Measurements from ENCODE around the gene GINS1. TPM values are rescaled to one million over a fixed set of nuclear protein-coding genes. Genes with fewer than 3 reads are reported as not detected.

Gene GINS1
- total RNA-seq, 2 experiments from 2014 or later, result 22.8 to 29.9 TPM

DNA sequence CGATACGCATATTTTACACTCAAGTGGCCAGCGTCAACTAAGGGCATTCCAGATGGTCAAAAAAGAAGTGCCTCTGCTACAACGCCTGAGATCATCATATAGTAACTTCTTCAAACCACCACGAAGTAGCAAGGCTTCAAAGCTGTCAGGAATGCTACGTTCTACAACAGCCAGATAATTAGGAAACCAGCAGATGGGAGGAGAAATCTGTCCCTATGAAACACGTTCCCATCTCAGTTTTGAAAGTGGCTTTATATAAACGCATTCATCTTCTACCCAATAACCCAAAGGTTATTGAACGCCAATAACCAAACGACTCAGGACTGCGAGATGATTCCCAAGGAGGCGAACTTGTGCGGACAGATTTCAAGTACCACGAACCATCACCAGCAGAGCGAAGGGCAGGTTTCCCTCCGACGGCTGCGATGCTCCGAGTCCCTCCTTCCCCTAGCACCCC lies 18.0 kb upstream of the GINS1 start:
- peaks cover 17% of the 10 kb centered on the region for H3K4me1 ChIP-seq (ENCODE audit: insufficient read depth, low read length, poor library complexity, severe bottlenecking)
- POLR2A ChIA-PET, result interaction anchor here (0.7 kb wide), 1 partner anchor 1188 kb away, joined by 3 read pairs; no protein-coding TSS in a partner anchor
- no peaks in the 10 kb centered on the region for H3K9me2 ChIP-seq (ENCODE audit: insufficient read depth, low read length)
- no peak for DNase-seq (ENCODE audit: low spot score)
- H2AFZ ChIP-seq (ENCODE audit: low read length), result no peak overlapping the region; the same call in 1 of the 2 replicates
- TF ChIP-seq, protein P1, sequence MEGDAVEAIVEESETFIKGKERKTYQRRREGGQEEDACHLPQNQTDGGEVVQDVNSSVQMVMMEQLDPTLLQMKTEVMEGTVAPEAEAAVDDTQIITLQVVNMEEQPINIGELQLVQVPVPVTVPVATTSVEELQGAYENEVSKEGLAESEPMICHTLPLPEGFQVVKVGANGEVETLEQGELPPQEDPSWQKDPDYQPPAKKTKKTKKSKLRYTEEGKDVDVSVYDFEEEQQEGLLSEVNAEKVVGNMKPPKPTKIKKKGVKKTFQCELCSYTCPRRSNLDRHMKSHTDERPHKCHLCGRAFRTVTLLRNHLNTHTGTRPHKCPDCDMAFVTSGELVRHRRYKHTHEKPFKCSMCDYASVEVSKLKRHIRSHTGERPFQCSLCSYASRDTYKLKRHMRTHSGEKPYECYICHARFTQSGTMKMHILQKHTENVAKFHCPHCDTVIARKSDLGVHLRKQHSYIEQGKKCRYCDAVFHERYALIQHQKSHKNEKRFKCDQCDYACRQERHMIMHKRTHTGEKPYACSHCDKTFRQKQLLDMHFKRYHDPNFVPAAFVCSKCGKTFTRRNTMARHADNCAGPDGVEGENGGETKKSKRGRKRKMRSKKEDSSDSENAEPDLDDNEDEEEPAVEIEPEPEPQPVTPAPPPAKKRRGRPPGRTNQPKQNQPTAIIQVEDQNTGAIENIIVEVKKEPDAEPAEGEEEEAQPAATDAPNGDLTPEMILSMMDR (conservative IDR thresholded peaks at IDR 0.05; ENCODE audit: low read length), result no peak
- no peak for TF ChIP-seq EZH2phosphoT487 (IDR thresholded peaks at IDR 0.05; ENCODE audit: borderline replicate concordance, low read depth, low read length)
- CTCF ChIA-PET (ENCODE audit: unreplicated experiment), result no interaction called here
- H3K4me2 ChIP-seq (ENCODE audit: low read length), result peak overlapping the region; percentile 99
- no peaks in the 10 kb centered on the region for H3K9me3 ChIP-seq (ENCODE audit: low read length)
- intact Hi-C loops (cut with micrococcal nuclease; ENCODE audit: unreplicated experiment), result no loop called here
- no peak overlapping the region for H3K27ac ChIP-seq (ENCODE audit: low read depth, low read length, poor library complexity, severe bottlenecking)
- 0 out of 2 replicates have a peak, but pooled peaks cover 3% of the 10 kb centered on the region for H3K36me3 ChIP-seq (ENCODE audit: insufficient read depth, low read length)
- no peaks in the 10 kb centered on the region for H3K79me2 ChIP-seq (ENCODE audit: insufficient read depth, low read depth, low read length)
- BruUV-seq (replicated peaks), result no TSS peak
- H3K4me3 ChIP-seq (ENCODE audit: low read depth, low read length, poor library complexity, severe bottlenecking), result peak overlapping the region; percentile 98
- no peaks in the 10 kb centered on the region; the same call in 1 of the 2 replicates for H4K20me1 ChIP-seq (ENCODE audit: insufficient read depth, low read length)

DNA sequence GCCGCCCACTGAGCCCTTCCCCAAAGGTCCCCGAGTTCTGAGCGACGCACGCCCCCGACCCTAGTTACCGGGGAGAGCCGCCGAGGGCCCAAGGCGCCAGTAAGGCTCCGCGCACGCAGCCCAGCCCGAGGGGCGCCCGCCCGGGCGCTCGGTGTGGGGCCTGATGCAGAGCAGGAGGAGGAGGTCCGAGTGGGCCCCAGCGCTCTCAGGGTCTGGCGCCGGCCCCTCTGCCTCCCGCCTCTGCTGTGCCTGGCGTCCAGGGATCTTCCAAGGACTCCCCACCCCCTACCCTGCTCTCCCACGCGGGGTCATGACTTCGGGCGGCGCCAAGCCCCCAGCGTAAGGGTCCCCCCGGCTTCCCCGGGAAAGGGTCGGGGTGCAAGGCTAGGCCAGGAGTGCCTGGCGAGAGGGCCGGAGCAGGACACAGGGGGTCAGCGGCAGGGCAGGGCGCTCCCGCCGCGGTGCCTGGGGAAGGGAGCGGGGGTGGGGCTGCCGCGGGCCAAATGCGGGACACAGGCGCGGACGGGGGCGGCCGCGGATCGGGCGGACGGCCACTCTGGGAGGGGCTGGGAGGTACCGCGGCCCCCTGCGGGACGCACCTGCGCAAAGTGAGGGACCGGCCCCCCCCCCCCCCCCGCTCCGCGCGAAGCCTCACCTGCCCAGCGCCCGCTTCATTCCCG lies 17.5 kb upstream of the GINS1 start:
- Histone ChIP-seq H3K36me3 (ENCODE audit: insufficient read depth, low read length) (0 out of 2 replicates have a peak, but pooled peaks cover 3% of the 10 kb centered on the region), H2AFZ (ENCODE audit: low read length) (peak overlapping the region; percentile 60), H4K20me1 (ENCODE audit: insufficient read depth, low read length) (no peaks in the 10 kb centered on the region; the same call in 1 of the 2 replicates), H3K4me3 (ENCODE audit: low read depth, low read length, poor library complexity, severe bottlenecking) (peak overlapping the region; percentile 98), H3K79me2 (ENCODE audit: insufficient read depth, low read depth, low read length) (no peaks in the 10 kb centered on the region), H3K4me1 (ENCODE audit: insufficient read depth, low read length, poor library complexity, severe bottlenecking) (peaks cover 23% of the 10 kb centered on the region), H3K4me2 (ENCODE audit: low read length) (peak overlapping the region; percentile 99), H3K27ac (ENCODE audit: low read depth, low read length, poor library complexity, severe bottlenecking) (no peak overlapping the region), H3K9me2 (ENCODE audit: insufficient read depth, low read length) (no peaks in the 10 kb centered on the region), H3K9me3 (ENCODE audit: low read length) (no peaks in the 10 kb centered on the region)
- CTCF ChIA-PET (ENCODE audit: unreplicated experiment), result no interaction called here
- intact Hi-C loops (cut with micrococcal nuclease; ENCODE audit: unreplicated experiment), result loop anchor here (1.0 to 5.0 kb wide), 2 partner anchors 72 to 143 kb away; partner anchors contain the start of gene PYGB
- no peak for DNase-seq (ENCODE audit: low spot score)
- TF ChIP-seq, protein P1 (conservative IDR thresholded peaks at IDR 0.05; ENCODE audit: low read length), result no peak
- no peak for TF ChIP-seq EZH2phosphoT487 (IDR thresholded peaks at IDR 0.05; ENCODE audit: borderline replicate concordance, low read depth, low read length)
- POLR2A ChIA-PET, result no interaction called here
- no TSS peak for BruUV-seq (replicated peaks)

Measured in OCI-LY7 (cell line).